ENCODE measurements around the gene GCLC. TPM values are rescaled to one million over a fixed set of nuclear protein-coding genes. Genes with fewer than 3 reads are reported as not detected.

GCLC gene
- total and polyA plus RNA-seq, 2 experiments from 2014 or later = 16.9 to 40.3 TPM

DNA sequence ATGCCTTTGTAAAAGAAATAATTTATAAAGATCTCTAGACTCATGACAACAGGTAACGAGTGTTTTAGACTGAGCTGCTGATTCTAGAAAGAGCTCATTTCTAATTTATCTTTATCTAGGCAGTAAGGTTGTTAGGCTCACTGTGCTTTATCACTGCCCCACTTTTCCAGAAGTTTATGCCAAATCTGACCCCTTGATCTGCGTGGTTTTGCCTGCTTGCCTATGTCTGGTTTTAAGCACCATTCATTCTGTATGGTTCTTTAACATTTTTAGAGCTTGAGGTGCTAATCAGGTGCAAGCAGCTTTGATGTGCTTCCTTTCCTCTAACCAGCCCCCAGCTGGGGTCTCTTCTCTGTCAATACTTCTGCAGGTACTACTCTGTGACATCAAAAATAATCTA is 49.7 kb upstream of the GCLC start:
- Mint-ChIP-seq H3K9me3 (0 out of 3 replicates have a peak, but pooled peaks cover 3% of the 10 kb centered on the region), H3K27me3 (ENCODE audit: insufficient read depth, low read depth, poor library complexity) (peaks cover 4% of the 10 kb centered on the region), H3K36me3 (ENCODE audit: low read depth) (no peaks in the 10 kb centered on the region), H3K27ac (no peak overlapping the region), H3K4me3 (no peak overlapping the region), H3K4me1 (no peaks in the 10 kb centered on the region)
- H4K20me1 ChIP-seq (replicated peaks; ENCODE audit: insufficient read depth) = no peaks in the 10 kb centered on the region
- DNase-seq (ENCODE audit: low spot score) = no peak
- H3F3A ChIP-seq (replicated peaks; ENCODE audit: low read depth) = no peaks in the 10 kb centered on the region
- H3K79me2 ChIP-seq (replicated peaks; ENCODE audit: insufficient read depth) = no peaks in the 10 kb centered on the region
- no peak for TF ChIP-seq POLR2AphosphoS5 (IDR thresholded peaks at IDR 0.05; ENCODE audit: low read depth)
- no peak for TF ChIP-seq EZH2phosphoT487 (IDR thresholded peaks at IDR 0.05; ENCODE audit: unreplicated experiment)
- TF ChIP-seq ZNF331 (CRISPR knock-in tag; IDR thresholded peaks at IDR 0.05; ENCODE audit: low read depth) = no peak
- no peak for TF ChIP-seq STAT1 (IDR thresholded peaks at IDR 0.05; ENCODE audit: unreplicated experiment)
- H2AFZ ChIP-seq = no peak overlapping the region
- H3K27me3 ChIP-seq (ENCODE audit: insufficient read depth) = no peaks in the 10 kb centered on the region
- no peak overlapping the region for H3K4me2 ChIP-seq
- no peaks in the 10 kb centered on the region for H3K9me2 ChIP-seq (ENCODE audit: insufficient read depth)
- H3K36me3 ChIP-seq (ENCODE audit: insufficient read depth) = no peaks in the 10 kb centered on the region
- no peak overlapping the region for H3K4me3 ChIP-seq
- no peaks in the 10 kb centered on the region for H3K4me1 ChIP-seq (ENCODE audit: insufficient read depth)
- ATAC-seq = no peak
- H3K27ac ChIP-seq (ENCODE audit: low read depth) = no peak overlapping the region

DNA sequence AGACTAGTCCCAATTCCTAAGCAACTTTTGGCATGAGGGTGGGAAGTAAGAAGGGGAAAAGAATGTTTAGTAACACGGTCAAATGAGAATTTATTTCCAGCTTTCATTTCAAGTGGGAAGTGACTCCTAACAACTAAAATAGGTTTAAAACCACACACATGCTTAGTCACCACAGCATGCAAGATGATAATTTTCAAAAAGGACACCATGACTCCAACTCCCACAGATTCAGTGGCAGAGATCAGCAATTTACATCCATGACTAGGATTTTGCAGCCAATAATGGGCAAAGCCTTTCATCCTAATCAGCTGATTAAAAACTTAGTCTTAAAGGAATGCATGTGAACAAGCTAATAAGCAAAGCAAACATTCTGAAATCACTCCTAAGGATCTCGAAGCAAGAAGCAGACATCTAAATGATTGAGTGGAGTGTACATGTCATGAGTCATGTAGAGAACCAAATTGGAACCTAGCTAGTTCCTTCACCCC is 48.1 kb upstream of the GCLC start:
- Histone ChIP-seq H3K79me2 (replicated peaks; ENCODE audit: insufficient read depth) (no peaks in the 10 kb centered on the region), H3K27ac (ENCODE audit: low read depth) (no peak overlapping the region)
- no peak for ATAC-seq
- TF ChIP-seq ZNF114 (CRISPR knock-in tag; IDR thresholded peaks at IDR 0.05) (no peak), STAT1 (IDR thresholded peaks at IDR 0.05; ENCODE audit: unreplicated experiment) (no peak), CREB1 (CRISPR knock-in tag; IDR thresholded peaks at IDR 0.05; ENCODE audit: low read depth) (no peak), POLR2AphosphoS5 (IDR thresholded peaks at IDR 0.05; ENCODE audit: low read depth) (no peak), EZH2 (IDR thresholded peaks at IDR 0.05; ENCODE audit: low read depth, unreplicated experiment) (no peak), NANOG (IDR thresholded peaks at IDR 0.05; ENCODE audit: borderline replicate concordance) (no peak)
- TF ChIP-seq, protein P1, sequence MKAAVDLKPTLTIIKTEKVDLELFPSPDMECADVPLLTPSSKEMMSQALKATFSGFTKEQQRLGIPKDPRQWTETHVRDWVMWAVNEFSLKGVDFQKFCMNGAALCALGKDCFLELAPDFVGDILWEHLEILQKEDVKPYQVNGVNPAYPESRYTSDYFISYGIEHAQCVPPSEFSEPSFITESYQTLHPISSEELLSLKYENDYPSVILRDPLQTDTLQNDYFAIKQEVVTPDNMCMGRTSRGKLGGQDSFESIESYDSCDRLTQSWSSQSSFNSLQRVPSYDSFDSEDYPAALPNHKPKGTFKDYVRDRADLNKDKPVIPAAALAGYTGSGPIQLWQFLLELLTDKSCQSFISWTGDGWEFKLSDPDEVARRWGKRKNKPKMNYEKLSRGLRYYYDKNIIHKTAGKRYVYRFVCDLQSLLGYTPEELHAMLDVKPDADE (IDR thresholded peaks at IDR 0.05) = no peak
- TF ChIP-seq, protein P2, sequence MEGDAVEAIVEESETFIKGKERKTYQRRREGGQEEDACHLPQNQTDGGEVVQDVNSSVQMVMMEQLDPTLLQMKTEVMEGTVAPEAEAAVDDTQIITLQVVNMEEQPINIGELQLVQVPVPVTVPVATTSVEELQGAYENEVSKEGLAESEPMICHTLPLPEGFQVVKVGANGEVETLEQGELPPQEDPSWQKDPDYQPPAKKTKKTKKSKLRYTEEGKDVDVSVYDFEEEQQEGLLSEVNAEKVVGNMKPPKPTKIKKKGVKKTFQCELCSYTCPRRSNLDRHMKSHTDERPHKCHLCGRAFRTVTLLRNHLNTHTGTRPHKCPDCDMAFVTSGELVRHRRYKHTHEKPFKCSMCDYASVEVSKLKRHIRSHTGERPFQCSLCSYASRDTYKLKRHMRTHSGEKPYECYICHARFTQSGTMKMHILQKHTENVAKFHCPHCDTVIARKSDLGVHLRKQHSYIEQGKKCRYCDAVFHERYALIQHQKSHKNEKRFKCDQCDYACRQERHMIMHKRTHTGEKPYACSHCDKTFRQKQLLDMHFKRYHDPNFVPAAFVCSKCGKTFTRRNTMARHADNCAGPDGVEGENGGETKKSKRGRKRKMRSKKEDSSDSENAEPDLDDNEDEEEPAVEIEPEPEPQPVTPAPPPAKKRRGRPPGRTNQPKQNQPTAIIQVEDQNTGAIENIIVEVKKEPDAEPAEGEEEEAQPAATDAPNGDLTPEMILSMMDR (conservative IDR thresholded peaks at IDR 0.05; ENCODE audit: low read depth in 2 of 2) = no peak
- TF ChIP-seq, protein P3, sequence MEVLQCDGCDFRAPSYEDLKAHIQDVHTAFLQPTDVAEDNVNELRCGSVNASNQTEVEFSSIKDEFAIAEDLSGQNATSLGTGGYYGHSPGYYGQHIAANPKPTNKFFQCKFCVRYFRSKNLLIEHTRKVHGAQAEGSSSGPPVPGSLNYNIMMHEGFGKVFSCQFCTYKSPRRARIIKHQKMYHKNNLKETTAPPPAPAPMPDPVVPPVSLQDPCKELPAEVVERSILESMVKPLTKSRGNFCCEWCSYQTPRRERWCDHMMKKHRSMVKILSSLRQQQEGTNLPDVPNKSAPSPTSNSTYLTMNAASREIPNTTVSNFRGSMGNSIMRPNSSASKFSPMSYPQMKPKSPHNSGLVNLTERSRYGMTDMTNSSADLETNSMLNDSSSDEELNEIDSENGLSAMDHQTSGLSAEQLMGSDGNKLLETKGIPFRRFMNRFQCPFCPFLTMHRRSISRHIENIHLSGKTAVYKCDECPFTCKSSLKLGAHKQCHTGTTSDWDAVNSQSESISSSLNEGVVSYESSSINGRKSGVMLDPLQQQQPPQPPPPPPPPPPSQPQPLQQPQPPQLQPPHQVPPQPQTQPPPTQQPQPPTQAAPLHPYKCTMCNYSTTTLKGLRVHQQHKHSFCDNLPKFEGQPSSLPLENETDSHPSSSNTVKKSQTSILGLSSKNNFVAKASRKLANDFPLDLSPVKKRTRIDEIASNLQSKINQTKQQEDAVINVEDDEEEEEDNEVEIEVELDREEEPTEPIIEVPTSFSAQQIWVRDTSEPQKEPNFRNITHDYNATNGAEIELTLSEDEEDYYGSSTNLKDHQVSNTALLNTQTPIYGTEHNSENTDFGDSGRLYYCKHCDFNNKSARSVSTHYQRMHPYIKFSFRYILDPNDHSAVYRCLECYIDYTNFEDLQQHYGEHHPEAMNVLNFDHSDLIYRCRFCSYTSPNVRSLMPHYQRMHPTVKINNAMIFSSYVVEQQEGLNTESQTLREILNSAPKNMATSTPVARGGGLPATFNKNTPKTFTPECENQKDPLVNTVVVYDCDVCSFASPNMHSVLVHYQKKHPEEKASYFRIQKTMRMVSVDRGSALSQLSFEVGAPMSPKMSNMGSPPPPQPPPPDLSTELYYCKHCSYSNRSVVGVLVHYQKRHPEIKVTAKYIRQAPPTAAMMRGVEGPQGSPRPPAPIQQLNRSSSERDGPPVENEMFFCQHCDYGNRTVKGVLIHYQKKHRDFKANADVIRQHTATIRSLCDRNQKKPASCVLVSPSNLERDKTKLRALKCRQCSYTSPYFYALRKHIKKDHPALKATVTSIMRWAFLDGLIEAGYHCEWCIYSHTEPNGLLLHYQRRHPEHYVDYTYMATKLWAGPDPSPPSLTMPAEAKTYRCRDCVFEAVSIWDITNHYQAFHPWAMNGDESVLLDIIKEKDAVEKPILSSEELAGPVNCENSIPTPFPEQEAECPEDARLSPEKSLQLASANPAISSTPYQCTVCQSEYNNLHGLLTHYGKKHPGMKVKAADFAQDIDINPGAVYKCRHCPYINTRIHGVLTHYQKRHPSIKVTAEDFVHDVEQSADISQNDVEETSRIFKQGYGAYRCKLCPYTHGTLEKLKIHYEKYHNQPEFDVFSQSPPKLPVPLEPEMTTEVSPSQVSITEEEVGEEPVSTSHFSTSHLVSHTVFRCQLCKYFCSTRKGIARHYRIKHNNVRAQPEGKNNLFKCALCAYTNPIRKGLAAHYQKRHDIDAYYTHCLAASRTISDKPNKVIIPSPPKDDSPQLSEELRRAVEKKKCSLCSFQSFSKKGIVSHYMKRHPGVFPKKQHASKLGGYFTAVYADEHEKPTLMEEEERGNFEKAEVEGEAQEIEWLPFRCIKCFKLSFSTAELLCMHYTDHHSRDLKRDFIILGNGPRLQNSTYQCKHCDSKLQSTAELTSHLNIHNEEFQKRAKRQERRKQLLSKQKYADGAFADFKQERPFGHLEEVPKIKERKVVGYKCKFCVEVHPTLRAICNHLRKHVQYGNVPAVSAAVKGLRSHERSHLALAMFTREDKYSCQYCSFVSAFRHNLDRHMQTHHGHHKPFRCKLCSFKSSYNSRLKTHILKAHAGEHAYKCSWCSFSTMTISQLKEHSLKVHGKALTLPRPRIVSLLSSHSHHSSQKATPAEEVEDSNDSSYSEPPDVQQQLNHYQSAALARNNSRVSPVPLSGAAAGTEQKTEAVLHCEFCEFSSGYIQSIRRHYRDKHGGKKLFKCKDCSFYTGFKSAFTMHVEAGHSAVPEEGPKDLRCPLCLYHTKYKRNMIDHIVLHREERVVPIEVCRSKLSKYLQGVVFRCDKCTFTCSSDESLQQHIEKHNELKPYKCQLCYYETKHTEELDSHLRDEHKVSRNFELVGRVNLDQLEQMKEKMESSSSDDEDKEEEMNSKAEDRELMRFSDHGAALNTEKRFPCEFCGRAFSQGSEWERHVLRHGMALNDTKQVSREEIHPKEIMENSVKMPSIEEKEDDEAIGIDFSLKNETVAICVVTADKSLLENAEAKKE (CRISPR knock-in tag; IDR thresholded peaks at IDR 0.05) = no peak

More for the DNA sequence above, 48.1 kb upstream of the GCLC start:
- peaks cover 4% of the 10 kb centered on the region for H3K27me3 Mint-ChIP-seq (ENCODE audit: insufficient read depth, low read depth, poor library complexity)
- H3K4me3 Mint-ChIP-seq = no peak overlapping the region
- Histone ChIP-seq H3K4me3 (no peak overlapping the region), H3K4me2 (no peak overlapping the region), H3K9me2 (ENCODE audit: insufficient read depth) (no peaks in the 10 kb centered on the region), H4K20me1 (replicated peaks; ENCODE audit: insufficient read depth) (no peaks in the 10 kb centered on the region), H3K27me3 (ENCODE audit: insufficient read depth) (no peaks in the 10 kb centered on the region), H3K4me1 (ENCODE audit: insufficient read depth) (peaks cover 5% of the 10 kb centered on the region; the same call in 1 of the 2 replicates), H3K36me3 (ENCODE audit: insufficient read depth) (no peaks in the 10 kb centered on the region), H3F3A (replicated peaks; ENCODE audit: low read depth) (no peaks in the 10 kb centered on the region), H2AFZ (no peak overlapping the region)
- H3K4me1 Mint-ChIP-seq = peaks cover 7% of the 10 kb centered on the region; the same call in 2 of the 3 replicates
- H3K9me3 Mint-ChIP-seq = 0 out of 3 replicates have a peak, but pooled peaks cover 3% of the 10 kb centered on the region
- DNase-seq (ENCODE audit: low spot score) = no peak
- H3K27ac Mint-ChIP-seq = no peak overlapping the region
- no peaks in the 10 kb centered on the region for H3K36me3 Mint-ChIP-seq (ENCODE audit: low read depth)
